ENCODE results near the gene TOMM20. TPM values are rescaled to one million over a fixed set of nuclear protein-coding genes. Genes with fewer than 3 reads are reported as not detected.
A peak's percentile ranks its signal among the peaks of the same experiment; 100 is the strongest.

Gene TOMM20
- total RNA-seq, 2 experiments from 2014 or later, result 155 to 159 TPM

GRCh38 chr1:235131961-235132360 is 3.3 kb upstream of the TOMM20 start:
- CTCF ChIA-PET, result interaction anchor here (1.4 to 2.0 kb wide), 2 partner anchors 11 to 12 kb away, joined by 4 to 7 read pairs; no protein-coding TSS in a partner anchor
- H3K9me3 Mint-ChIP-seq, result no peaks in the 10 kb centered on the region
- no peak for ATAC-seq
- DNase-seq, result no peak
- no peaks in the 10 kb centered on the region for H3K27me3 Mint-ChIP-seq
- H3K4me1 Mint-ChIP-seq (ENCODE audit: low read depth), result peaks cover 12% of the 10 kb centered on the region
- peaks cover 36% of the 10 kb centered on the region for H3K36me3 Mint-ChIP-seq (ENCODE audit: low read depth)
- peak overlapping the region; percentile 46 for H3K27ac Mint-ChIP-seq
- POLR2A ChIA-PET, result interaction anchor here (1.0 to 1.7 kb wide), 3 partner anchors 14 to 29 kb away, joined by 3 to 4 read pairs (median 4); partner anchors contain the start of gene RBM34
- TF ChIP-seq, protein P1, sequence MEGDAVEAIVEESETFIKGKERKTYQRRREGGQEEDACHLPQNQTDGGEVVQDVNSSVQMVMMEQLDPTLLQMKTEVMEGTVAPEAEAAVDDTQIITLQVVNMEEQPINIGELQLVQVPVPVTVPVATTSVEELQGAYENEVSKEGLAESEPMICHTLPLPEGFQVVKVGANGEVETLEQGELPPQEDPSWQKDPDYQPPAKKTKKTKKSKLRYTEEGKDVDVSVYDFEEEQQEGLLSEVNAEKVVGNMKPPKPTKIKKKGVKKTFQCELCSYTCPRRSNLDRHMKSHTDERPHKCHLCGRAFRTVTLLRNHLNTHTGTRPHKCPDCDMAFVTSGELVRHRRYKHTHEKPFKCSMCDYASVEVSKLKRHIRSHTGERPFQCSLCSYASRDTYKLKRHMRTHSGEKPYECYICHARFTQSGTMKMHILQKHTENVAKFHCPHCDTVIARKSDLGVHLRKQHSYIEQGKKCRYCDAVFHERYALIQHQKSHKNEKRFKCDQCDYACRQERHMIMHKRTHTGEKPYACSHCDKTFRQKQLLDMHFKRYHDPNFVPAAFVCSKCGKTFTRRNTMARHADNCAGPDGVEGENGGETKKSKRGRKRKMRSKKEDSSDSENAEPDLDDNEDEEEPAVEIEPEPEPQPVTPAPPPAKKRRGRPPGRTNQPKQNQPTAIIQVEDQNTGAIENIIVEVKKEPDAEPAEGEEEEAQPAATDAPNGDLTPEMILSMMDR (IDR thresholded peaks at IDR 0.05), result no peak
- H3K4me3 Mint-ChIP-seq, result no peak overlapping the region
- intact Hi-C loops (cut with micrococcal nuclease), result no loop called here

- ATAC-seq, result no peak
- no peak for DNase-seq
- TF ChIP-seq, protein P1 (IDR thresholded peaks at IDR 0.05), result no peak
- ChIA-PET CTCF (interaction anchor here (1.8 kb wide), 1 partner anchor 8 kb away, joined by 4 read pairs; no protein-coding TSS in a partner anchor), POLR2A (interaction anchor here (1.0 kb wide), 1 partner anchor 30 kb away, joined by 4 read pairs; the partner anchor contains the start of gene RBM34)
- Mint-ChIP-seq H3K4me3 (no peak overlapping the region), H3K36me3 (ENCODE audit: low read depth) (peaks cover 36% of the 10 kb centered on the region), H3K4me1 (ENCODE audit: low read depth) (peaks cover 24% of the 10 kb centered on the region), H3K9me3 (no peaks in the 10 kb centered on the region), H3K27me3 (no peaks in the 10 kb centered on the region), H3K27ac (no peak overlapping the region)
- intact Hi-C loops (cut with micrococcal nuclease), result no loop called here
Observed at GRCh38 chr1:235130766-235131270, 2.2 kb upstream of the TOMM20 start.

DNA sequence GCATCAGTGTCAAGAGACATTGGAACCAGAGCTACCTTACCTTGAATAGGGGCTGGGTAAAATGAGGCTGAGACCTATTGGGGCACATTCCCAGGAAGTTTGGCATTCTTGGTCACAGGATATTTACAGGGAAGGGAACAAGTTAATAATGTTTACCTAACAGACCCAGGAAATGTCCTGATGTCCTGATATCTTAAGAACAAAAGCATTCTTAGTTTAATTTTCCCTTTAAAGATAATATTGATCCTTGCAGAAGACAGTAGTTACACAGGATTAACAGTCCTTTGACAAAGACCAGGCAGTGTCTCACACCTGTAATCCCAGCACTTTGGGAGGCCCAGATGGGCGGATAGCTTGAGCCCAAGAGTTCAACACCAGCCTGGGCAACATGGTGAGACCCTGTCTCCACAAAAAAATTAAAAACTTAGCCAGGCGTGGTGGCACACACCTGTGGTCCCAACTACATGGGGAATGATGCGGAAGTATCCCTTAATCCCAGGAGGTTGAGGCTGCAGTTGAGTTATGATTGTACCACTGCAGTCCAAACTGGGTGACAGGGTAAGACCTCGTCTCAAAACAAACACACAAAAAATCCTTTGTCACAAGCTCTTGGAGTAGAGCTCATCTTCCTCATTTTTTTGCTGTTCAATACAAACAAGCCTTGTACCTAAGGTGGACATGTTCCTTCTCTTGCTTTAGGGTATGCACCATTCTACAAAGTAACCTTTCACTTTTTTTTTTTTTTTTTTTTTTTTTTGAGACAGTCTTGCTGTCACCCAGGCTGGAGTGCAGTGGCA is 1.3 kb upstream of the TOMM20 start:
- Mint-ChIP-seq H3K4me1 (ENCODE audit: low read depth) (peaks cover 26% of the 10 kb centered on the region), H3K27ac (peak overlapping the region; percentile 98), H3K36me3 (ENCODE audit: low read depth) (peaks cover 33% of the 10 kb centered on the region), H3K9me3 (no peaks in the 10 kb centered on the region), H3K27me3 (no peaks in the 10 kb centered on the region), H3K4me3 (peak overlapping the region; percentile 99)
- DNase-seq, result no peak
- ATAC-seq, result no peak
- CTCF ChIA-PET, result interaction anchor here (1.8 kb wide), 1 partner anchor 9 kb away, joined by 4 read pairs; no protein-coding TSS in a partner anchor
- TF ChIP-seq, protein P1 (IDR thresholded peaks at IDR 0.05), result no peak
- POLR2A ChIA-PET, result interaction anchor here (1.0 to 4.5 kb wide), 3 partner anchors 8 to 31 kb away, joined by 4 to 15 read pairs (median 5); partner anchors contain the start of gene RBM34
- intact Hi-C loops (cut with micrococcal nuclease), result loop anchor here (2.0 kb wide), 2 partner anchors 31 to 199 kb away; partner anchors contain the start of genes ARID4B, GGPS1 and RBM34

DNA sequence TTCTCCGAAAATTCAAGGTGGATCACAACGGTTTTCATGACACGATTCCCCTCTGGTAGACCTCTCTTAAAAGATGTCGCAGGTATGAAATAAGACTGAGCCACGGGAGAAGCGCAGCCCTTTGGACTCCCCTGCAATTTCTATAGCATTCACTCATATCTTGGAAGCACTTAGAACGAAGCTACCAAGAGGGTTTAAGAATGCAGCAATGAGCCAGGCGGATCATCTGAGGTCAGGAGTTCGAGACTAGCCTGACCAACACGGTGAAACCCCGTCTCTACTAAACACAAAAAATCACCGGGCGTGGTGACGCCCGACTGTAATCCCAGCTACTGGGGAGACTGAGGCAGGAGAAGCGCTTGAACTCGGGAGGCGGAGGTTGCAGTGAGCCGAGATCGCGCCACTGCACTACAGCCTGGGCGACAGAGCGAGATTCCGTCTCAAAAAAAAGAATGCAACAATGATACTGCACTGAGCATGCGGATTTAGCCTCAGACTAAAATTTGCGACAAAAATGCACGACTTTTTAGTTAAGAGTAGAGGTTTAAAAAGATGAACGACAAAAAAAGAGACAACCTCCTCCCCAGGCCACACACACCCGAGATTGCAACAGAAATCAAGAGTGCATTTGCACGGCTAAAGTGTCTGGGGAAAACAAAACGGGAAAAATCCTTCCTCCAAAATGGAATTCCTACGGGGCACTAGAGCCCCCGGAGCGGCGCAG is 743 bp downstream of the TOMM20 start:
- Mint-ChIP-seq H3K4me3 (peak overlapping the region; percentile 99), H3K27me3 (no peaks in the 10 kb centered on the region), H3K36me3 (ENCODE audit: low read depth) (peaks cover 41% of the 10 kb centered on the region), H3K9me3 (no peaks in the 10 kb centered on the region), H3K27ac (peak overlapping the region; percentile 98), H3K4me1 (ENCODE audit: low read depth) (peaks cover 42% of the 10 kb centered on the region)
- TF ChIP-seq, protein P1 (IDR thresholded peaks at IDR 0.05), result no peak
- ATAC-seq, result no peak
- CTCF ChIA-PET, result interaction anchor here (1.4 to 2.1 kb wide), 4 partner anchors 12 to 289 kb away, joined by 3 to 9 read pairs (median 6); partner anchors contain the start of gene RBM34
- POLR2A ChIA-PET, result interaction anchor here (0.5 to 4.5 kb wide), 14 partner anchors 9 to 649 kb away, joined by 3 to 15 read pairs (median 3); partner anchors contain the start of gene RBM34
- peak; percentile 49 for DNase-seq
- intact Hi-C loops (cut with micrococcal nuclease), result loop anchor here (2.0 kb wide), 2 partner anchors 33 to 201 kb away; partner anchors contain the start of genes ARID4B, GGPS1 and RBM34

Data from activated CD8-positive, alpha-beta T cell treated with anti-CD3 and anti-CD28 coated beads for 36 hours (primary cell).